ENCODE measurements around the gene LGALS4. TPM values are rescaled to one million over a fixed set of nuclear protein-coding genes. Genes with fewer than 3 reads are reported as not detected.

The LGALS4 gene
- polyA plus RNA-seq, 1 of the 3 experiments (the other 2 are of a cell fraction) = 0.21 TPM

- TF ChIP-seq GABPA (IDR thresholded peaks at IDR 0.05; ENCODE audit: low read depth) (peak; percentile 45; the same call in 1 of the 2 replicates), CTCF (IDR thresholded peaks at IDR 0.05) (no peak), ELF1 (IDR thresholded peaks at IDR 0.05) (peak; percentile 61), ZBTB33 (IDR thresholded peaks at IDR 0.05; ENCODE audit: borderline replicate concordance, low read depth) (0 out of 2 replicates have a peak, but pooled peaks have one; percentile 22)
Measured at GRCh38 chr19:38849147-38849859, 36.6 kb upstream of the LGALS4 start (continued).

GRCh38 chr19:38848299-38849146, 35.8 kb upstream of the LGALS4 start:
- Histone ChIP-seq H3K4me3 (ENCODE audit: low read depth in 2 of 2, low read length in 1 of 2) (peak overlapping the region; percentile 67 to 87), H3F3A (replicated peaks; ENCODE audit: insufficient read depth) (peaks cover 31% of the 10 kb centered on the region), H3K79me2 (ENCODE audit: insufficient read depth) (peaks cover 64% of the 10 kb centered on the region), H3K27me3 (ENCODE audit: insufficient read depth) (no peaks in the 10 kb centered on the region), H3K9me2 (no peaks in the 10 kb centered on the region), H3K4me1 (ENCODE audit: control insufficient read depth in 1 of 2, insufficient read depth in 2 of 2, low read depth in 1 of 2, low read length in 1 of 2) (peaks cover 18 to 30% of the 10 kb centered on the region in 2 experiments; a peak in 1 of 4 replicates), H3K36me3 (replicated peaks in 1 of 2; ENCODE audit: control insufficient read depth in 1 of 2, insufficient read depth in 2 of 2, low read length in 1 of 2) (peaks cover 37 to 47% of the 10 kb centered on the region in 2 experiments), H3K9me3 (no peaks in the 10 kb centered on the region), H4K20me1 (ENCODE audit: insufficient read depth) (peaks cover 56% of the 10 kb centered on the region), H3K4me2 (peak overlapping the region; percentile 97), H3K27ac (ENCODE audit: low read depth in 2 of 2, low read length in 1 of 2) (peak overlapping the region; percentile 72 to 99), H2AFZ (ENCODE audit: low read depth) (no peak overlapping the region), H3K9ac (peak overlapping the region; percentile 100)
- POLR2A ChIA-PET = interaction anchor here (0.5 to 2.2 kb wide), 7 partner anchors 10 to 92 kb away, joined by 3 to 9 read pairs (median 3); partner anchors contain the start of genes MRPS12 and SARS2
- TF ChIP-seq CTCF (IDR thresholded peaks at IDR 0.05) (no peak), RXRA (IDR thresholded peaks at IDR 0.05; ENCODE audit: borderline replicate concordance, low read depth) (no peak), GATA2 (CRISPR knock-in tag; IDR thresholded peaks at IDR 0.05) (no peak), FOXJ3 (CRISPR knock-in tag; IDR thresholded peaks at IDR 0.05) (no peak), CHD2 (IDR thresholded peaks at IDR 0.05; ENCODE audit: low read length, partially characterized antibody) (no peak), POLR2AphosphoS5 (IDR thresholded peaks at IDR 0.05; ENCODE audit: low read depth, low read length) (no peak), USF2 (IDR thresholded peaks at IDR 0.05; ENCODE audit: borderline replicate concordance, low read depth, low read length) (no peak), ELF1 (IDR thresholded peaks at IDR 0.05) (no peak), SIN3A (IDR thresholded peaks at IDR 0.05; ENCODE audit: borderline replicate concordance, low read depth, low read length) (no peak), SMC3 (IDR thresholded peaks at IDR 0.05; ENCODE audit: low read depth, low read length) (no peak)
- CTCF ChIA-PET = interaction anchor here (0.7 to 2.6 kb wide), 4 partner anchors 10 to 82 kb away, joined by 3 to 6 read pairs (median 3); partner anchors contain the start of genes MRPS12 and SARS2
- DNase-seq = no peak
- 14% methylated on average over 22 of the region's 22 CpGs for WGBS (ENCODE audit: low lambda C conversion rate)
